GM19193 (cell line): ENCODE measurements around the gene SMARCAL1.
A peak's percentile ranks its signal among the peaks of the same experiment; 100 is the strongest.

Experiments
- POLR2A ChIP-seq: IDR thresholded peaks from 4 replicates; pipeline ENCODE4 v1.6.1; 2011; ENCODE audit not compliant: insufficient read depth, insufficient read length; ENCODE audit errors: extremely low read depth

Gene SMARCAL1

GRCh38 chr2:216492597-216493333, 80.5 kb downstream of the SMARCAL1 start:
- no peak for TF ChIP-seq POLR2A

- TF ChIP-seq POLR2A, result no peak
These were observed 81.0 kb downstream of the SMARCAL1 start for GRCh38 chr2:216493334-216493685.

- TF ChIP-seq POLR2A, result no peak
These were observed 83.4 kb downstream of the SMARCAL1 start for GRCh38 chr2:216495656-216496055.

GRCh38 chr2:216497382-216498069, 85.2 kb downstream of the SMARCAL1 start:
- no peak for TF ChIP-seq POLR2A

GRCh38 chr2:216498070-216498378, 85.7 kb downstream of the SMARCAL1 start:
- TF ChIP-seq POLR2A, result no peak

GRCh38 chr2:216498379-216499352, 86.4 kb downstream of the SMARCAL1 start, which contains the start of gene RPL37A:
RPL37A (plus strand) TSS chr2:216498844; CDS start chr2:216498875, 31 bp downstream.
- peak; percentile 99 for TF ChIP-seq POLR2A

- no peak for TF ChIP-seq POLR2A
These were observed 87.4 kb downstream of the SMARCAL1 start for GRCh38 chr2:216499641-216500218.

GRCh38 chr2:216500572-216500971, 88.3 kb downstream of the SMARCAL1 start:
- TF ChIP-seq POLR2A, result no peak

- TF ChIP-seq POLR2A, result no peak
These were observed 89.6 kb downstream of the SMARCAL1 start for GRCh38 chr2:216501854-216502253.

GRCh38 chr2:216502381-216503158, 90.3 kb downstream of the SMARCAL1 start:
- TF ChIP-seq POLR2A, result no peak

- TF ChIP-seq POLR2A, result no peak
These were observed 90.9 kb downstream of the SMARCAL1 start for GRCh38 chr2:216503159-216503629.

GRCh38 chr2:216503697-216504375, 91.6 kb downstream of the SMARCAL1 start:
- TF ChIP-seq POLR2A, result no peak

GRCh38 chr2:216504376-216504762, 92.1 kb downstream of the SMARCAL1 start:
- no peak for TF ChIP-seq POLR2A
